GM21447 (cell line): ENCODE data around the gene GCGR.

ENCODE experiments used
- ATAC-seq: cut with Tn5 transposase; IDR thresholded peaks from one replicate; pipeline ENCODE4 v1.9.1; 2021; ENCODE audit not compliant: unreplicated experiment

The GCGR gene

GRCh38 chr17:81803728-81804558, at the start of gene GCGR:
Gene GCGR, plus strand, starts transcription at chr17:81804150. Its CDS starts 4,869 bp downstream, at chr17:81809019.
- ATAC-seq = no peak

DNA sequence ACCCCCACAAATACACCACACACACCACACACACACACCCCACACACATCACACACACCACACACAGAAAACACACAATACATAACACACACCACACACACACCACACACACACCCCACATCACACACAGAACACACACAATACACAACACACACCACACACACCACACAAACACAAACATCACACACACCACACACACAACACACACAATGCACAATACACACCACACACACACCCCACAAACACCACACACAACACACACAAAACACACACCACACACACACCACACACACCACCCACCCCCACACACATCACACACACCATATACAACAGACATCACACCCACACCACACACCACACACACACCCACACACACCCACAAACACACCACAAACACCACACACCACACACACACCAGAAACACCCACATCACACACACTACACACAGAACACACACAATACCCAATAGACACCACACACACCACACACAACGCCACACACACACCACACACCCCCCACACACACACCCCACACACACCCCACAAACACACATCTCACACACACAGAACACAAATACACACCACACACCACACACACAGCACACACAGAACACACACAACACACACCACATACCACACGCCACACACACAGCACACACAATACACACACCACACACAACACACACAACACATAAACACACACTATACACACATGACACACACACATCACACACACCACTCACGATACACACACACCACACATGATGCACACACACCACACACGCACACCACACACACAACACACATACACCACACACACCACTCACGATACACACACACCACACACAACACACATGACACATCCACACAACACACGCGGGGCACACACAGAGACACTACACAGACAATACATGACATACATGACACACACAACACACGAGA, 11.0 kb upstream of the GCGR start:
- no peak for ATAC-seq

- no peak for ATAC-seq
Measured at GRCh38 chr17:81794074-81794476, 9.9 kb upstream of the GCGR start.

- no peak for ATAC-seq
Measured at GRCh38 chr17:81794509-81794908, 9.4 kb upstream of the GCGR start.

GRCh38 chr17:81801327-81801726, 2.6 kb upstream of the GCGR start:
- ATAC-seq = no peak

DNA sequence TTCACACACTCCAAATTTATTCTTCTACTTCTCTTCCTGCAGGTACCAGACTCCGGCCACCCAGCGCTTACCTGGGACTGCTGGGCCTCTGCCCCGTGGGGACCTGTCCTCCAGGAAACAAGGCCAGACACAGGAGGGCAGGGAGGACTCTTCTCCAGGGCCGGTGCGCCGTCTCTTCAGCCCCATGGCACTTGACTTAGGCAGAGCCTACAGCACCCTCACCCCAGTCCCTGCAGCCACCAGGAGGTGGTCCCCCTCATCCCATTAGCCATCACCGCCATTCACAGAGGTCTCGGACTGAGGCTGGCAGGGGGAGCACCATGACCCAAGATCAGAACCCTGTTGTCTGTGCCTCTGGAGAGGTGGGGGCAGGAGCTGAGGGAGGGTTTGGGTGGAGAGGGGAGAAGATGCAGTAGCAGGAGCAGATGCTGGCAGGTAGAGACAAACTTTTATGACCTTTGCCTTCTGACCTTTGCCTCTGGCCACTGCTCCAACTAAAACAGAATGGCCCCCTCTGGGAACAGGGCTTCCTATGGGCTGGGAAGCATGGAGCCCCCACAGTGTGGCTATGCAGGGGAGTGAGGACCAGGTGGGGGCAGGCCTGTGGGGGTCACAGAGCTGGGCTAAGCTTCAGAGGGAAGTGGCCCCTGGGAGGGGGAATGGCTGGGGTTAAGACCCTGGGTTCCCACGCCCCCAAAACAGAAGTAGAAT, 1.7 kb upstream of the GCGR start:
- no peak for ATAC-seq

GRCh38 chr17:81802856-81803643, 900 bp upstream of the GCGR start:
- ATAC-seq = no peak

- no peak for ATAC-seq
Measured at GRCh38 chr17:81804559-81805399, 829 bp downstream of the GCGR start.

- no peak for ATAC-seq
Measured at GRCh38 chr17:81805707-81806460, 1.9 kb downstream of the GCGR start.

DNA sequence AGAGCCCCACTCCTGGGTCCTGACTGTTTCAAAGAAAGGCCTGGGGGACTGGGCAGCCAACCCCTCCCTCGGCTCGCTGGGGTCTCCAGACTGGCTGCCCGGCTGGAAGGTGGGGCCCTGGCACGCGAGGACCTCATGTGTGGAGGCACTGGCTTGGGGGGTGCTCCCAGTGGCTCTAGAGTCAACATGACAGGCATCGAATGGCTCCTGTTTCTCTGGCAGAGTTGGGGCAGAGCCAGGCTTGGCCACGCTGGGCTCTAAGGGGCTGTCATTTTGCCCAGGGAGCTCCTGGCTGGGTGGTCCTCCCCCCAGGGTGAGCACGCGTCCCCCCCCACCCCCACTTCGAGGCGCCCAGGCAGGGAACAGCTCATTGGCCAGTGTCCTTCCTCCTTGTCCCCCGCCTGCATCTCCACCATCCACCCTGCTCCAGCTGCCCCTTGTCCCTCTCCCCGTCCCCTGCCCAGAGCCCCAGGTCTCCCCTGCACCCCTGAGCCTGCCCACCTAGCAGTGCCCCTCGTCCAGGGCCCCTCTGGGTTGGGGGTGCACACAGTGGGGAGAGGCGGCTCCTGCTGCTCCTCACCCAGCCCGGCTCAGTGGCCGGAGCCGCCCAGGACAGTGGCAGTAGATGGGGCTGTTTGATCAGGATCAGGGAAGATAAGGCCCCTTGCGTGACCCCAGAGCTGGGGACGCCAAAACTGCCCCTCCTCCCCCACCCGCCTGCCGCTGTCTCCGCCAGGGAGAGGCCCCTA, 2.7 kb downstream of the GCGR start:
- no peak for ATAC-seq

- ATAC-seq = no peak
Measured at GRCh38 chr17:81807210-81807719, 3.3 kb downstream of the GCGR start.

DNA sequence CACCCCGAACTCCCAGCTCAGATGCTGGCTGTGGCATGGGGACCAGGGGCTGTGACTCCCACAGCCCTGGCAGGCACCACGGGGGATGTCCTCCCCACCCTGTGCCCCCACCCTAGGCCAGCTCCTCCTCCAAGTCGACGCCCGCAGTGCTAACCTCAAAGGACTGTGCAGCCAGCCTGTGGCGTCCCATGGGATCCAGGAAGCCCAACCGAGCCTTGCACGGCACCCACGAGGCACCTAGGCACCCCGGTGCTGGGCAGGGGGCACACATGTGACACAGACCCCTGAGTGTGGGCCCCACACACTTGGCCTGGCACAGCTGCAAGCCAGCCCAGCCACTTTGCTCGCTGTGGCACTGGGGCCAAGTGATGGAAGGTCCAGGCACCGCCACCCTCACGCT, 3.9 kb downstream of the GCGR start:
- no peak for ATAC-seq

DNA sequence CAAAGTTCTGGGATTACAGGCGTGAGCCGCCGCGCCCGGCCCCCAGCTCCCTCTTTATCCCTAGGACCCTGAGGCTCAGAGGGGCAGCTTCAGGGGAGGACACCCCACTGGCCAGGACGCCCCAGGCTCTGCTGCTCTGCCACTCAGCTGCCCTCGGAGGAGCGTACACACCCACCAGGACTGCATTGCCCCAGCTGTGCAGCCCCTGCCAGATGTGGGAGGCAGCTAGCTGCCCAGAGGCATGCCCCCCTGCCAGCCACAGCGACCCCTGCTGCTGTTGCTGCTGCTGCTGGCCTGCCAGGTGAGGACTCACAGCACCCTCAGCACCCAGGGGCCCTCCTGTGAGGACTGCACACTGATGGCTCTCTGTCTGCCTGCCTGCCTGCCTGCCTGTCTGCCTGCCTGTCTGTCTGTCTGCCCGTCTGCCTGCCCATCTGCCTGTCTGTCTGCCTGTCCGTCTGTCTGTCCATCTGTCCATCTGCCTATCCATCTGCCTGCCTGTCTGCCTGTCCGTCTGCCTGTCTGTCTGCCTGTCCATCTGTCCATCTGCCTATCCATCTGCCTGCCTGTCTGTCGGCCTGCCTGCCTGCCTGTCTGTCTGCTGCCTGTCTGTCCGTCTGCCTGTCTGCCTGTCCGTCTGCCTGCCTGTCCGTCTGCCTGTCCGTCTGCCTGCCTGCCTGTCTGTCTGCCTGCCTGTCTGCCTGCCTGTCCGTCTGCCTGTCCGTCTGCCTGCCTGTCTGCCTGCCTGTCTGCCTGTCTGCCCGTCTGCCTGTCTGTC, 5.0 kb downstream of the GCGR start:
- ATAC-seq = no peak

DNA sequence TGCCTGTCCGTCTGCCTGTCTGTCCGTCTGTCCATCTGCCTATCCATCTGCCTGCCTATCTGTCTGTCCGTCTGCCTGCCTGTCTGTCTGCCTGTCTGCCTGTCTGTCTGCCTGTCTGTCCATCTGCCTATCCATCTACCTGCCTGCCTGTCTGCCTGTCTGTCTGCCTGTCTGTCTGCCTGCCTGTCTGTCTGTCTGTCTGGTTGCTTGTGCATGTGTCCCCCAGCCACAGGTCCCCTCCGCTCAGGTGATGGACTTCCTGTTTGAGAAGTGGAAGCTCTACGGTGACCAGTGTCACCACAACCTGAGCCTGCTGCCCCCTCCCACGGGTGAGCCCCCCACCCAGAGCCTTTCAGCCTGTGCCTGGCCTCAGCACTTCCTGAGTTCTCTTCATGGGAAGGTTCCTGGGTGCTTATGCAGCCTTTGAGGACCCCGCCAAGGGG, 5.6 kb downstream of the GCGR start:
- no peak for ATAC-seq

DNA sequence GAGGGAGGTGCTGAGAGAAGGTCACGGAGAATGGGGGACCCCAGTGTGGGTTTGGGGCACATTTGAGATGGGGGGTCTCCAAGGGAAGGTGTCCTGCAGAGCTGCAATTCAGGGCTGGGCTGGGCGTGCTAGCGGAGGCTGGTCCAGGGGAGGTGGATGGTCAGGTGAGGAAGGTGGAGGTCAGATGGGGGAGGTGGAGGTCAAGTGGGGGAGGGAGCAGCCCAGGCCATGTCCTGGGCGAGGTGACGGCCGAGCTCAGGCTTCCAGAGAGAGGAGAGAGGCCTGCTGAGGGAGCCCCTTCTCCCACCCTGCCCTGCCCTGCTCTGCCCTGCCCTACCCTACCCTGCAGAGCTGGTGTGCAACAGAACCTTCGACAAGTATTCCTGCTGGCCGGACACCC, 6.5 kb downstream of the GCGR start:
- ATAC-seq = no peak

DNA sequence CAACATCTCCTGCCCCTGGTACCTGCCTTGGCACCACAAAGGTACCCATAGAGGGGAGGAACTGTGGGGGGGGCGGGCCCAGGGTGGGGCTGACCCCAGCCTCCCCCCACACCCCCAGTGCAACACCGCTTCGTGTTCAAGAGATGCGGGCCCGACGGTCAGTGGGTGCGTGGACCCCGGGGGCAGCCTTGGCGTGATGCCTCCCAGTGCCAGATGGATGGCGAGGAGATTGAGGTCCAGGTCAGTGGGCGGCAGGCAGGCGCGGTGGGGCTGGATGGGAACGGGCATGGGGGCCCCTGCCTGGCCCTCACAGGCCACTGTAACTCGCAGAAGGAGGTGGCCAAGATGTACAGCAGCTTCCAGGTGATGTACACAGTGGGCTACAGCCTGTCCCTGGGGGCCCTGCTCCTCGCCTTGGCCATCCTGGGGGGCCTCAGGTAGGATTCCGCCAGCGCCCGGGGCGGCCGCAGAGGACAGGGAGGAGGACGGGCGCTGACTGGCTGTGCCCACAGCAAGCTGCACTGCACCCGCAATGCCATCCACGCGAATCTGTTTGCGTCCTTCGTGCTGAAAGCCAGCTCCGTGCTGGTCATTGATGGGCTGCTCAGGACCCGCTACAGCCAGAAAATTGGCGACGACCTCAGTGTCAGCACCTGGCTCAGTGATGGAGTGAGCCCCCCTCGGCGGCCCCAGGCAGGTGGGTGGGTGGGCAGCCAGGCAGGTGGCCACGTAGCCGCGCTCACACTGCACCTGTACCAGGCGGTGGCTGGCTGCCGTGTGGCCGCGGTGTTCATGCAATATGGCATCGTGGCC, 7.1 kb downstream of the GCGR start:
- no peak for ATAC-seq
